OCI-LY7 (cell line): Measurements from ENCODE around the gene RAB29. TPM values are rescaled to one million over a fixed set of nuclear protein-coding genes. Genes with fewer than 3 reads are reported as not detected.

Experiments
- BruUV-seq: library from RNA; stranded (reverse); fragments of 400-500 nt; replicated peaks from 2 replicates; lab custom pipeline; 2021; lab: Mats Ljungman, UMichigan
- CTCF ChIA-PET: fragments of 300-600 bp; sonication (Branson Sonifier 250); formaldehyde crosslinking; loops from one replicate; lab custom pipeline; 2022; ENCODE audit warnings: antibody characterized with exemption; ENCODE audit not compliant: unreplicated experiment; lab: Charles Lee
- POLR2A ChIA-PET: fragments of 300-600 bp; sonication (Branson Sonifier 250); formaldehyde crosslinking; loops from one replicate; lab custom pipeline; 2022; ENCODE audit warnings: antibody characterized with exemption; lab: Charles Lee
- DNase-seq: peaks from one replicate; pipeline ENCODE4 v3.0.0-alpha.2; 2015; ENCODE audit warnings: low spot score
- H2AFZ ChIP-seq: fragments of 200-600 bp; sonication (generic), shearing (Covaris generic); 2 replicates; pipeline ENCODE4 v1.6.1; 2014; ENCODE audit warnings: mild to moderate bottlenecking, antibody characterized with exemption, low read length, moderate library complexity
- H3K27ac ChIP-seq: fragments of 200-600 bp; sonication (generic); 2 replicates; pipeline ENCODE4 v1.5.1; 2014; ENCODE audit warnings: mixed run types, low read depth, mild to moderate bottlenecking, moderate library complexity, low read length, inconsistent platforms; ENCODE audit not compliant: poor library complexity, severe bottlenecking
- H3K36me3 ChIP-seq: fragments of 200-600 bp; sonication (generic); 2 replicates; pipeline ENCODE4 v1.6.1; 2014; ENCODE audit warnings: mild to moderate bottlenecking, antibody characterized with exemption, low read length, moderate library complexity, mixed read lengths; ENCODE audit not compliant: insufficient read depth
- H3K4me1 ChIP-seq: fragments of 200-600 bp; sonication (generic); 2 replicates; pipeline ENCODE4 v1.5.1; 2014; ENCODE audit warnings: mild to moderate bottlenecking, low read length; ENCODE audit not compliant: insufficient read depth, poor library complexity, severe bottlenecking
- H3K4me2 ChIP-seq: fragments of 200-600 bp; sonication (generic); 2 replicates; pipeline ENCODE4 v1.6.1; 2014; ENCODE audit warnings: mild to moderate bottlenecking, low read length
- H3K4me3 ChIP-seq: fragments of 200-600 bp; sonication (generic); 2 replicates; pipeline ENCODE4 v1.5.1; 2014; ENCODE audit warnings: mild to moderate bottlenecking, low read depth, low read length; ENCODE audit not compliant: poor library complexity, severe bottlenecking
- H3K79me2 ChIP-seq: fragments of 200-600 bp; sonication (generic); 2 replicates; pipeline ENCODE4 v1.6.1; 2016; ENCODE audit warnings: low read depth, mild to moderate bottlenecking, low read length, moderate library complexity, mixed read lengths; ENCODE audit not compliant: insufficient read depth
- H3K9me2 ChIP-seq: fragments of 200-600 bp; sonication (generic); 2 replicates; pipeline ENCODE4 v1.6.1; 2016; ENCODE audit warnings: mild to moderate bottlenecking, low read length, mixed read lengths; ENCODE audit not compliant: insufficient read depth
- H3K9me3 ChIP-seq: fragments of 200-600 bp; sonication (generic); 2 replicates; pipeline ENCODE4 v1.6.1; 2014; ENCODE audit warnings: mild to moderate bottlenecking, mixed run types, low read length, mixed read lengths
- H4K20me1 ChIP-seq: fragments of 200-600 bp; sonication (generic); 2 replicates; pipeline ENCODE4 v1.6.1; 2014; ENCODE audit warnings: mild to moderate bottlenecking, antibody characterized with exemption, low read length, moderate library complexity, mixed read lengths; ENCODE audit not compliant: insufficient read depth
- CTCF ChIP-seq: fragments of 200-600 bp; sonication (generic); conservative IDR thresholded peaks from 2 replicates; pipeline ENCODE4 v1.5.1; 2014; ENCODE audit warnings: mild to moderate bottlenecking, antibody characterized with exemption, low read length, moderate library complexity, mixed read lengths
- EZH2phosphoT487 ChIP-seq: fragments of 200-600 bp; sonication (generic); IDR thresholded peaks from 2 replicates; pipeline ENCODE4 v1.6.1; 2018; ENCODE audit warnings: low read depth, borderline replicate concordance, mild to moderate bottlenecking, mixed run types, antibody characterized with exemption, low read length, moderate library complexity, mixed read lengths
- intact Hi-C: fragments of 100-400 bp; cut with micrococcal nuclease; formaldehyde crosslinking; loops from one replicate; pipeline ENCODE4 v1.10.0; 2022; ENCODE audit not compliant: unreplicated experiment
- total RNA-seq, 2 experiments: library from RNA; depleted of rRNA in 1 of 2; stranded (reverse); fragments of >200 nt in 1 of 2; shearing (Covaris generic) in 1 of 2; gene quantifications; 2 replicates each; pipeline ENCODE4 v1.2.3, GENCODE V29; 2014 to 2022

RAB29 gene
- total RNA-seq, 2 experiments from 2014 or later = 5.9 to 7.8 TPM

- no peaks in the 10 kb centered on the region for H3K9me2 ChIP-seq
- H3K27ac ChIP-seq = peak overlapping the region; percentile 71
- intact Hi-C loops = no loop called here
- H3K9me3 ChIP-seq = no peaks in the 10 kb centered on the region
- peaks cover 63% of the 10 kb centered on the region for H4K20me1 ChIP-seq
- H3K4me1 ChIP-seq = peaks cover 68% of the 10 kb centered on the region
- ChIA-PET CTCF (no interaction called here), POLR2A (interaction anchor here (0.9 kb wide), 1 partner anchor 311 kb away, joined by 5 read pairs; no protein-coding TSS in a partner anchor)
- no peak for DNase-seq
- H2AFZ ChIP-seq = no peak overlapping the region
- H3K4me2 ChIP-seq = peak overlapping the region; percentile 96
- peaks cover 70% of the 10 kb centered on the region for H3K36me3 ChIP-seq
- TF ChIP-seq EZH2phosphoT487 (no peak), CTCF (no peak)
- peak overlapping the region; percentile 65 for H3K4me3 ChIP-seq
- H3K79me2 ChIP-seq = peaks cover 100% of the 10 kb centered on the region
- no TSS peak for BruUV-seq
These were observed 30.9 kb downstream of the RAB29 start for GRCh38 chr1:205744403-205744802.

- peaks cover 68% of the 10 kb centered on the region for H3K4me1 ChIP-seq
- intact Hi-C loops = no loop called here
- peaks cover 66% of the 10 kb centered on the region for H4K20me1 ChIP-seq
These were observed 31.3 kb downstream of the RAB29 start for GRCh38 chr1:205743977-205744376.

More at GRCh38 chr1:205743977-205744376, 31.3 kb downstream of the RAB29 start:
- no peaks in the 10 kb centered on the region for H3K9me3 ChIP-seq
- peaks cover 72% of the 10 kb centered on the region for H3K36me3 ChIP-seq
- H2AFZ ChIP-seq = no peak overlapping the region
- BruUV-seq = no TSS peak
- ChIA-PET POLR2A (interaction anchor here (0.9 kb wide), 1 partner anchor 311 kb away, joined by 5 read pairs; no protein-coding TSS in a partner anchor), CTCF (no interaction called here)
- DNase-seq = no peak
- no peaks in the 10 kb centered on the region for H3K9me2 ChIP-seq
- peak overlapping the region; percentile 71 for H3K27ac ChIP-seq
- H3K79me2 ChIP-seq = peaks cover 100% of the 10 kb centered on the region
- TF ChIP-seq EZH2phosphoT487 = no peak
- no peak; the same call in 1 of the 2 replicates for TF ChIP-seq CTCF
- H3K4me3 ChIP-seq = peak overlapping the region; percentile 65
- peak overlapping the region; percentile 96 for H3K4me2 ChIP-seq
